K562 (cell line): ENCODE data around the gene KATNAL1.

Source experiments
- MAFF ChIP-seq: IDR thresholded peaks from 2 replicates; pipeline ENCODE4 v1.6.1; 2012; ENCODE audit warnings: low read length, improper control_type of control experiment
- U2AF2 ChIP-seq: fragments of 200-400 bp; formaldehyde crosslinking; optimal IDR thresholded peaks from 2 replicates; pipeline ENCODE3; 2017; ENCODE audit warnings: low read depth, mild to moderate bottlenecking, low read length
- ZNF707 ChIP-seq: fragments of 250-450 bp; sonication (Bioruptor Pico); conservative IDR thresholded peaks from 2 replicates; pipeline ENCODE4 v1.8.0; 2022; ENCODE audit warnings: inconsistent platforms, mild to moderate bottlenecking, moderate library complexity

DNA sequence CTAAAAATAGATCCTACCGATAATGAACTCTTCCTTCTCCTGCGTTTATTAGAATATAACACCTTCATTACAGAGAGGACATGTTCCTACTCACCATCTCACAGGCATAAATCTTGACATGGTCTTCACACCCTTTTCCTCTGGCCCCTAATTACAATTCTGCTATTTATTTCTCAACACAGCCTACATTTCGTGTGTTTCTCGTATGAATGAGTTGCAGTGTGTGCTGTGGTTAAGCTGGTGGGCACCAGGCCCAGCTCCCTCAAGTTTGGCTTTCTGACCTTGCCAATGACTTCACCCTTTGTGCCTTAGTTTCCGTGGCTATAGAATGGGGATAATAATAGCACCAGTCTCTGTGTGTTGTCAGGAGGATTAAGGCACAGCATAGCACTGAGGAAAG, 12.3 kb upstream of the KATNAL1 start:
- TF ChIP-seq MAFF (no peak), U2AF2 (no peak), ZNF707 (CRISPR knock-in tag) (no peak)
